HuH-7 (cell line): ENCODE measurements around the gene HSD17B2.
"Not testable (repeated sequence)": the region's sequence is repeated elsewhere in the genome, so short reads cannot be mapped to it uniquely, and the experiment has no call there.

ENCODE experiments used
- DNase-seq: peaks from one replicate; pipeline ENCODE4 v3.0.0; 2011; ENCODE audit warnings: low spot score

Gene HSD17B2

GRCh38 chr16:82134846-82135245, 99.8 kb downstream of the HSD17B2 start:
- DNase-seq: no peak

GRCh38 chr16:82135844-82136243, 100.8 kb downstream of the HSD17B2 start:
- DNase-seq: no peak

GRCh38 chr16:82136956-82137821, 102.1 kb downstream of the HSD17B2 start:
- DNase-seq: no peak

- DNase-seq: no peak
Measured at GRCh38 chr16:82137822-82138167, 102.7 kb downstream of the HSD17B2 start.

GRCh38 chr16:82138478-82139285, 103.6 kb downstream of the HSD17B2 start:
- no peak for DNase-seq

- DNase-seq: not testable (repeated sequence)
Measured at GRCh38 chr16:82139286-82139571, 104.2 kb downstream of the HSD17B2 start.

GRCh38 chr16:82146556-82146955, 111.5 kb downstream of the HSD17B2 start:
- DNase-seq: no peak

- no peak for DNase-seq
Measured at GRCh38 chr16:82146957-82147356, 111.9 kb downstream of the HSD17B2 start.

GRCh38 chr16:82147546-82147945, 112.5 kb downstream of the HSD17B2 start:
- no peak for DNase-seq
